Lung (tissue), 12 donors: ENCODE results near the gene RAMP3. TPM values are rescaled to one million over a fixed set of nuclear protein-coding genes. Genes with fewer than 3 reads are reported as not detected.

ENCODE experiments used
- ATAC-seq: fragments of 200-7000 bp; cut with Tn5 transposase; one replicate; pipeline ENCODE4 v1.9.1; 2020; ENCODE audit warnings: moderate number of reproducible peaks; ENCODE audit not compliant: insufficient read depth, low FRiP score
- DNase-seq, 3 donors: peaks; one replicate each; pipeline ENCODE4 v3.0.0-alpha.2; 2013 to 2017
- H3K27ac ChIP-seq, 2 donors: one replicate each; pipeline ENCODE4 v1.5.1; 2013; ENCODE audit warnings: mild to moderate bottlenecking in 2 of 2, moderate library complexity in 2 of 2, control low read depth in 1 of 2, inconsistent platforms in 1 of 2, low read depth in 1 of 2, low read length in 1 of 2
- H3K27me3 ChIP-seq, 3 donors: one replicate each; pipeline ENCODE4 v1.5.1; 2013; ENCODE audit warnings: low read length in 2 of 3; ENCODE audit not compliant: control insufficient read depth in 3 of 3, insufficient read depth in 3 of 3
- H3K36me3 ChIP-seq, 4 donors: one replicate each; pipeline ENCODE4 v1.5.1; 2013; ENCODE audit warnings: low read length in 4 of 4, mild to moderate bottlenecking in 1 of 4, moderate library complexity in 1 of 4; ENCODE audit not compliant: control insufficient read depth in 4 of 4, insufficient read depth in 4 of 4
- H3K4me1 ChIP-seq, 5 donors: one replicate each; pipeline ENCODE4 v1.5.1; 2013; ENCODE audit warnings: low read length in 5 of 5, mild to moderate bottlenecking in 2 of 5, moderate library complexity in 1 of 5; ENCODE audit not compliant: control insufficient read depth in 5 of 5, insufficient read depth in 5 of 5
- H3K4me3 ChIP-seq: one replicate; pipeline ENCODE4 v1.5.1; 2013; ENCODE audit warnings: mild to moderate bottlenecking, control low read depth, moderate library complexity
- H3K9ac ChIP-seq, 2 donors: one replicate each; pipeline ENCODE4 v1.5.1; 2013; ENCODE audit warnings: low read length in 2 of 2, control low read depth in 1 of 2; ENCODE audit not compliant: insufficient read depth in 1 of 2
- H3K9me3 ChIP-seq, 4 donors: one replicate each; pipeline ENCODE4 v1.5.1; 2013; ENCODE audit warnings: low read length in 3 of 4, mild to moderate bottlenecking in 1 of 4, moderate library complexity in 1 of 4; ENCODE audit not compliant: control insufficient read depth in 4 of 4, insufficient read depth in 3 of 4
- CTCF ChIP-seq: IDR thresholded peaks from 2 replicates; pipeline ENCODE4 v1.5.1; 2012; ENCODE audit warnings: mild to moderate bottlenecking; ENCODE audit errors: control extremely low read depth, extremely low read depth
- WGBS, 2 donors: extraction: QIAGEN DNeasy Blood & Tissue Kit; methylation state at CpG; one replicate each; pipeline ENCODE4 v1.1.7; 2013; 5-methylcytosine and 5-hydroxymethylcytosine counted together
- polyA plus RNA-seq, 2 donors: library from polyadenylated mRNA; stranded (reverse); fragments of 200-250 nt; gene quantifications; one replicate each; pipeline ENCODE4 v1.2.1, GENCODE V29; 2013
- total RNA-seq, 2 donors: library from RNA; depleted of rRNA in 1 of 2; stranded (reverse); fragments of >200 nt in 1 of 2; gene quantifications; one replicate each; pipeline ENCODE4 v1.2.1, GENCODE V29; 2014 to 2021
- donor health status: control.
- donor health status: control.
- donor health status: Bipolar disorder and iron deficiency.
- donor health status: healthy.
- donor health status: DM: yes; HTN: yes; CAD: no.

The RAMP3 gene
- total and polyA plus RNA-seq, 4 donors = 47.3 to 116 (median 63.3) TPM

DNA sequence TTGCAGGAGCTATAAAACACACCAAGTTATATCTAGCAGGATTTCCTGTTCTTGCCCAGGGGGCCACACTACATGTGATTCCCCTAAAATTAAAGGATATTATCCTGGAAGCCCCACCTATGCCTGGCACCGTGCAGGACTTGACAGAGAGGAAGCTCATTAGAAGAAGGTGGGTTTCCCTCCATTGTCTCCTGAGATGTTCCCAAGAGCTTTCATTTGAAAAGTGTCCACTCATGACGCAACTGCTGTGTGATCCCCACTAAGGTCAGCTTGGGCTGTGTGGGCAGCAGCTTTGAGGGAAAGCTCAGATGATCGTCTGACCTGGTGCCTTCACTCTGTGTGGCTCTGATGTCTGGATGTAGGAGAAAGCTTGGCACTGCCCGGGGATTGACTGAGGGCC, 53.5 kb downstream of the RAMP3 start:
- ATAC-seq (peak; percentile 30), DNase-seq (no peak)
- H3K27me3 ChIP-seq = peaks cover 0 to 18% (median 2%) of the 10 kb centered on the region in 3 donors
- H3K27ac ChIP-seq = peak overlapping the region in 1 of 2 donors; percentile 22
- H3K4me3 ChIP-seq = no peak overlapping the region
- no peak overlapping the region for H3K9ac ChIP-seq
- H3K4me1 ChIP-seq = peaks cover 0 to 5% (median 0%) of the 10 kb centered on the region in 5 donors
- no peaks in the 10 kb centered on the region for H3K9me3 ChIP-seq
- no peak for TF ChIP-seq CTCF
- H3K36me3 ChIP-seq = no peaks in the 10 kb centered on the region
- WGBS, 2 donors = 45 to 59% methylated on average over 4 of the region's 4 CpGs

DNA sequence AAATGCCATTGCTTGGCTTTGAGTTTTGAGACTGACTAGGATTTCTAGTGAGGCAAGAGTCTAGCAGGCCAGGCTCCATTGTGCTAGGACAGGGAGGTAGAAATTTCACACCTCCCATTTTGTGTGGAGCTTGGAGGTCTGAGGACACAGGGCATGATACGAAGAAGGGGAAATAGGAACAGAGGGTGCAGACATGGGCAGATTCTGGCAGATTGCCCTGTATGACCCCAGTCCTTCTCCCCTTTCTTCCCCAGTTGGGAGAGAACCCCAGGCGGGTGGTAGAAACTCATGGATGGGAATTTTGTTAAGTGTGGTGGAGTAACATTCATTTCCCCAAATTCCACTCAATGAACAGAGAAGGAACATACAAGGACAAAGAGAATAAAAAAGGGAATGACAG, 54.4 kb downstream of the RAMP3 start:
- no peak for DNase-seq
- no peak overlapping the region for H3K9ac ChIP-seq
- peak overlapping the region in 1 of 2 donors; percentile 17 for H3K27ac ChIP-seq
- H3K9me3 ChIP-seq = no peaks in the 10 kb centered on the region
- ATAC-seq = no peak
- H3K4me3 ChIP-seq = no peak overlapping the region
- peaks cover 0 to 12% (median 2%) of the 10 kb centered on the region in 3 donors for H3K27me3 ChIP-seq
- H3K4me1 ChIP-seq = peaks cover 0 to 5% (median 0%) of the 10 kb centered on the region in 5 donors
- no peaks in the 10 kb centered on the region for H3K36me3 ChIP-seq
- 83 to 93% methylated on average over 2 of the region's 2 CpGs for WGBS, 2 donors
- no peak for TF ChIP-seq CTCF

GRCh38 chr7:45212606-45213005, 55.0 kb downstream of the RAMP3 start:
- no peak overlapping the region for H3K27ac ChIP-seq
- TF ChIP-seq CTCF = no peak
- 86 to 91% methylated on average over 5 of the region's 5 CpGs for WGBS, 2 donors
- H3K4me1 ChIP-seq = peaks cover 0 to 5% (median 0%) of the 10 kb centered on the region in 5 donors
- DNase-seq (no peak), ATAC-seq (no peak)
- H3K4me3 ChIP-seq = no peak overlapping the region
- no peaks in the 10 kb centered on the region for H3K9me3 ChIP-seq
- no peak overlapping the region for H3K9ac ChIP-seq
- peaks cover 0 to 10% (median 2%) of the 10 kb centered on the region in 3 donors for H3K27me3 ChIP-seq
- no peaks in the 10 kb centered on the region for H3K36me3 ChIP-seq

GRCh38 chr7:45215601-45216062, 58.0 kb downstream of the RAMP3 start:
- ATAC-seq = no peak

More at GRCh38 chr7:45215601-45216062, 58.0 kb downstream of the RAMP3 start:
- peak in 1 of 3 donors; percentile 8 for DNase-seq
- no peaks in the 10 kb centered on the region for H3K36me3 ChIP-seq
- no peak for TF ChIP-seq CTCF
- H3K9ac ChIP-seq = no peak overlapping the region
- peaks cover 0 to 12% (median 4%) of the 10 kb centered on the region in 5 donors for H3K4me1 ChIP-seq
- H3K27ac ChIP-seq = no peak overlapping the region
- peaks cover 0 to 11% (median 0%) of the 10 kb centered on the region in 3 donors for H3K27me3 ChIP-seq
- H3K9me3 ChIP-seq = no peaks in the 10 kb centered on the region
- H3K4me3 ChIP-seq = no peak overlapping the region
- WGBS, 2 donors = 35 to 40% methylated on average over 8 of the region's 8 CpGs
